HG03095 (cell line): ENCODE results near the gene AGPAT1.
"Not testable (repeated sequence)": the region's sequence is repeated elsewhere in the genome, so short reads cannot be mapped to it uniquely, and the experiment has no call there.

Source experiments
- ATAC-seq: cut with Tn5 transposase; IDR thresholded peaks from one replicate; pipeline ENCODE4 v1.9.1; 2021; ENCODE audit warnings: moderate library complexity; ENCODE audit not compliant: unreplicated experiment

AGPAT1 gene

GRCh38 chr6:32151181-32151862 lies 24.6 kb downstream of the AGPAT1 start:
- no peak for ATAC-seq

GRCh38 chr6:32149932-32150870 lies 25.7 kb downstream of the AGPAT1 start:
- no peak for ATAC-seq

GRCh38 chr6:32149092-32149755 lies 26.7 kb downstream of the AGPAT1 start:
- no peak for ATAC-seq

- ATAC-seq, result no peak
Observed at GRCh38 chr6:32148289-32149091, 27.4 kb downstream of the AGPAT1 start.

GRCh38 chr6:32147401-32148132 lies 28.3 kb downstream of the AGPAT1 start:
- ATAC-seq, result no peak

- ATAC-seq, result no peak
Observed at GRCh38 chr6:32146687-32147086, 29.2 kb downstream of the AGPAT1 start.

- ATAC-seq, result no peak
Observed at GRCh38 chr6:32146287-32146686, 29.6 kb downstream of the AGPAT1 start.

GRCh38 chr6:32144238-32144637 lies 31.6 kb downstream of the AGPAT1 start:
- ATAC-seq, result not testable (repeated sequence)

- no peak for ATAC-seq
Observed at GRCh38 chr6:32140420-32141046, 35.4 kb downstream of the AGPAT1 start.

GRCh38 chr6:32139590-32139989 lies 36.3 kb downstream of the AGPAT1 start:
- no peak for ATAC-seq

GRCh38 chr6:32137454-32137853 lies 38.4 kb downstream of the AGPAT1 start:
- ATAC-seq, result no peak

- no peak for ATAC-seq
Observed at GRCh38 chr6:32133786-32134185, 42.1 kb downstream of the AGPAT1 start.

GRCh38 chr6:32132110-32132509 lies 43.8 kb downstream of the AGPAT1 start:
- ATAC-seq, result no peak

- no peak for ATAC-seq
Observed at GRCh38 chr6:32131439-32131948, 44.4 kb downstream of the AGPAT1 start.

- peak; percentile 23 for ATAC-seq
Observed at GRCh38 chr6:32129297-32130088, 46.4 kb downstream of the AGPAT1 start.

- no peak for ATAC-seq
Observed at GRCh38 chr6:32128751-32129296, 47.1 kb downstream of the AGPAT1 start.

- peak; percentile 72 for ATAC-seq
Observed at GRCh38 chr6:32127717-32128592, 47.9 kb downstream of the AGPAT1 start, which contains the start of gene ATF6B. TSS of gene ATF6B (minus strand) at chr6:32128246. CDS start at chr6:32128207, 39 bp downstream.
